Stomach (tissue), 9 donors: ENCODE results near the gene ACSF3. TPM values are rescaled to one million over a fixed set of nuclear protein-coding genes. Genes with fewer than 3 reads are reported as not detected.

Source experiments
- DNase-seq, 2 donors: peaks; one replicate each; pipeline versions ENCODE4 v3.0.0 to v3.0.0-alpha.2; 2013 to 2019
- H3K27ac ChIP-seq, 5 donors: fragments of 200-600 bp in 4 of 5; sonication (generic) in 4 of 5; one replicate each; pipeline ENCODE4 v1.5.1; 2013 to 2019; ENCODE audit warnings: mild to moderate bottlenecking in 1 of 5, moderate library complexity in 1 of 5
- H3K27me3 ChIP-seq, 3 donors: fragments of 200-600 bp; sonication (generic); one replicate each; pipeline ENCODE4 v1.5.1; 2017 to 2019; ENCODE audit warnings: mixed run types in 1 of 3
- H3K36me3 ChIP-seq, 4 donors: fragments of 200-600 bp; sonication (generic); 1 replicate in 3 of 4; 2 replicates in 1 of 4; pipeline ENCODE4 v1.5.1; 2016 to 2019
- H3K4me1 ChIP-seq, 4 donors: fragments of 200-600 bp; sonication (generic); one replicate each; pipeline ENCODE4 v1.5.1; 2016 to 2019
- H3K4me3 ChIP-seq, 4 donors: fragments of 200-600 bp; sonication (generic) in 3 of 4; one replicate each; pipeline ENCODE4 v1.5.1; 2016 to 2019; ENCODE audit warnings: mild to moderate bottlenecking in 1 of 4
- H3K9me3 ChIP-seq, 4 donors: fragments of 200-600 bp; sonication (generic); one replicate each; pipeline ENCODE4 v1.5.1; 2016 to 2019
- EP300 ChIP-seq: sonication (generic); formaldehyde crosslinking; IDR thresholded peaks from one replicate; pipeline ENCODE4 v1.6.1; 2017; ENCODE audit warnings: antibody characterized with exemption
- POLR2A ChIP-seq, 4 donors: fragments of 450-650 bp; IDR thresholded peaks; one replicate each; pipeline ENCODE4 v1.6.1; 2016; ENCODE audit warnings: antibody characterized with exemption in 4 of 4, control low read depth in 2 of 4, mild to moderate bottlenecking in 1 of 4, moderate library complexity in 1 of 4
- POLR2AphosphoS5 ChIP-seq, 3 donors: sonication (generic); formaldehyde crosslinking; IDR thresholded peaks; one replicate each; pipeline ENCODE4 v1.6.1; 2016; ENCODE audit warnings: antibody characterized with exemption in 3 of 3
- whole genome bisulfite sequencing, 5 donors: extraction: QIAGEN DNeasy Blood & Tissue Kit in 3 of 5; methylation state at CpG; one replicate each; pipeline versions ENCODE4 v1.1.5 to v1.1.7; 2013 to 2018; 5-methylcytosine and 5-hydroxymethylcytosine counted together
- intact Hi-C: fragments of 100-400 bp; cut with DNase I; formaldehyde crosslinking; loops from one replicate; pipeline ENCODE4 v1.15.1; 2023; ENCODE audit warnings: low total_unique reads
- polyA plus RNA-seq, 3 donors: library from polyadenylated mRNA; stranded (reverse); fragments of 200-250 nt; gene quantifications; one replicate each; pipeline ENCODE4 v1.2.3, GENCODE V29; 2013
- total RNA-seq, 5 donors: library from RNA; depleted of rRNA; stranded (reverse); fragments of >200 nt; gene quantifications; one replicate each; pipeline versions ENCODE4 v1.1.0 to v1.2.3, GENCODE V29; 2014 to 2016
- TF ChIP-seq, protein P1 (sequence below), 7 experiments: fragments of 450-650 bp in 4 of 7; fragments of 200-600 bp in 3 of 7; sonication (generic) in 3 of 7; IDR thresholded peaks; one replicate each; pipeline ENCODE4 v1.5.1; 2016 to 2019; ENCODE audit warnings: antibody characterized with exemption in 7 of 7, control low read depth in 2 of 7, mild to moderate bottlenecking in 1 of 7
- donor health status: healthy with polysubstance abuse.
- donor health status: Bipolar disorder and iron deficiency.
- donor health status: healthy.

Gene ACSF3
- total and polyA plus RNA-seq, 8 donors: 16.9 to 265 (median 30.7) TPM

DNA sequence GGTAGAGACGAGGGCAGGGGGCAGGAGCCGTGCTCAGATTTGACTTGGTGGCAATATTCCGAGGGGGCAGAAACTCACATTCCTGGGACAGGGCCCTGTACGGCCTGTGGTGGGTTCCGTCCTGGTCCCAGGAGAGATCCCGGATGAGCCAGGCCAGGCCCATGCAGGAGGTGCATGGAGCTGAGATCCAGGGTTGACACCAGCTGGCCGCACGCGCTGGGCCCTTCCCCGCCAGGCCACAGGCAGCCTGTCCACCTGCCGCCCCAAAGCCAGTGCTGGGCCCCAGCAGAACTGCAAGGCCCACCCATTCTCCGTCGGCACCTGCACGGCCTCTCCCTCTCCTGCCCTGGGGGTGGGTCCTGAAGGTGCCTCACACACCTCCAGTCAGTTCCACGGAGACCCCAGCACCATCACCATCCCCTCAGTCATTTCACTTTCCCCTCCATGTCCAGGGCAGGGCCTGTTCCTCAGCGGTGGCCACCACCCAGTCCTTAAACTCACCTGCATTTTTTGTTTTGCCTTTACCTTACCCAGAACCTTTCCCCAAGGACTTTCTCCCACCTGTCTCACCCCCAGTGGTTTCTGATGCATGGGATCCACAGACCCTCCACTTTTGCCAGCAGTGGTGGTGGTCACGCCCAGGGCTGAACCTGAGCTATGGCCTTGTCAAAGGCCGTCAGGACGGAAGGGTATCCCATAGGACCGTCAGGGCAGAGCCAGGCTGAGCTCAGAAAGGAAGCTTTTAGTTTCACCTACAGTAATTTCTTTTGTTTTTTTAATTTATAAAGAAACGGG lies 52.8 kb downstream of the ACSF3 start:
- no peak for DNase-seq
- Histone ChIP-seq H3K27ac (no peak overlapping the region), H3K4me1 (no peaks in the 10 kb centered on the region), H3K4me3 (no peak overlapping the region), H3K36me3 (peaks cover 45 to 95% (median 91%) of the 10 kb centered on the region in 4 donors), H3K9me3 (peaks cover 0 to 12% (median 1%) of the 10 kb centered on the region in 4 donors), H3K27me3 (no peaks in the 10 kb centered on the region)
- TF ChIP-seq, protein P1, sequence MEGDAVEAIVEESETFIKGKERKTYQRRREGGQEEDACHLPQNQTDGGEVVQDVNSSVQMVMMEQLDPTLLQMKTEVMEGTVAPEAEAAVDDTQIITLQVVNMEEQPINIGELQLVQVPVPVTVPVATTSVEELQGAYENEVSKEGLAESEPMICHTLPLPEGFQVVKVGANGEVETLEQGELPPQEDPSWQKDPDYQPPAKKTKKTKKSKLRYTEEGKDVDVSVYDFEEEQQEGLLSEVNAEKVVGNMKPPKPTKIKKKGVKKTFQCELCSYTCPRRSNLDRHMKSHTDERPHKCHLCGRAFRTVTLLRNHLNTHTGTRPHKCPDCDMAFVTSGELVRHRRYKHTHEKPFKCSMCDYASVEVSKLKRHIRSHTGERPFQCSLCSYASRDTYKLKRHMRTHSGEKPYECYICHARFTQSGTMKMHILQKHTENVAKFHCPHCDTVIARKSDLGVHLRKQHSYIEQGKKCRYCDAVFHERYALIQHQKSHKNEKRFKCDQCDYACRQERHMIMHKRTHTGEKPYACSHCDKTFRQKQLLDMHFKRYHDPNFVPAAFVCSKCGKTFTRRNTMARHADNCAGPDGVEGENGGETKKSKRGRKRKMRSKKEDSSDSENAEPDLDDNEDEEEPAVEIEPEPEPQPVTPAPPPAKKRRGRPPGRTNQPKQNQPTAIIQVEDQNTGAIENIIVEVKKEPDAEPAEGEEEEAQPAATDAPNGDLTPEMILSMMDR (IDR thresholded peaks at IDR 0.05): no peak
- TF ChIP-seq POLR2AphosphoS5 (IDR thresholded peaks at IDR 0.05): no peak
- no peak for TF ChIP-seq POLR2A (IDR thresholded peaks at IDR 0.05)
- TF ChIP-seq EP300: no peak
- 95 to 99% (median 97%) methylated on average over 20 to 21 of the region's 21 CpGs for WGBS, 5 donors
- intact Hi-C loops: no loop called here

DNA sequence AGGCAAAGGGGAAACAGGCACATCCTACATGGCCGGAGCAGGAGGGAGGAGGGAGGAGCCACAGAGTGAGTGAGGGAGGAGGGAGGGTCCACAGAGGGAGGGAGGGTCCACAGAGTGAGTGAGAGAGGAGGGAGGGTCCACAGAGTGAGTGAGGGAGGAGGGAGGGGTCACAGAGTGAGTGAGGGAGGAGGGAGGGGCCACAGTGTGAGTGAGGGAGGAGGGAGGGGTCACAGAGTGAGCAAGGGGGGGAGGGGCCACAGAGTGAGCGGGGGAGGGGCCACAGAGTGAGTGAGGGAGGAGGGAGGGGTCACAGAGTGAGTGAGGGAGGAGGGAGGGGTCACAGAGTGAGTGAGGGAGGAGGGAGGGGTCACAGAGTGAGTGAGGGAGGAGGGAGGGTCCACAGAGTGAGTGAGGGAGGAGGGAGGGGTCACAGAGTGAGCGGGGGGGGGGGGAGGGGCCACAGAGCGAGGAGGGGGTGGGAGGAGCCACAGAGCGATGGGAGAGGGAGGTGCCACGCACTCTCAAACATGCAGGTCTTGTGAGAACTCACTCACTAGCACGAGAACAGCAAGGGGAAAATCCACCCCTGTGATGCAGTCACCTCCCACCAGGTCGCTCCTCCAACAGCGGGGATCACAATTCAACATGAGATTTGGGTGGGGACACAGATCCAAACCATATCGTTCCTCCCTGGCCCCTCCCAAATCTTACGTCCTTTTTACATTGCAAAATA lies 53.6 kb downstream of the ACSF3 start:
- Histone ChIP-seq H3K27me3 (no peaks in the 10 kb centered on the region), H3K9me3 (peaks cover 0 to 12% (median 1%) of the 10 kb centered on the region in 4 donors), H3K4me3 (no peak overlapping the region), H3K4me1 (no peaks in the 10 kb centered on the region), H3K36me3 (peaks cover 37 to 95% (median 91%) of the 10 kb centered on the region in 4 donors), H3K27ac (no peak overlapping the region)
- intact Hi-C loops: no loop called here
- TF ChIP-seq, protein P1 (IDR thresholded peaks at IDR 0.05): no peak
- no peak for TF ChIP-seq POLR2A (IDR thresholded peaks at IDR 0.05)
- no peak for TF ChIP-seq POLR2AphosphoS5 (IDR thresholded peaks at IDR 0.05)
- no peak for TF ChIP-seq EP300
- WGBS, 5 donors: 82 to 91% (median 86%) methylated on average over 9 to 11 of the region's 11 CpGs
- no peak for DNase-seq

DNA sequence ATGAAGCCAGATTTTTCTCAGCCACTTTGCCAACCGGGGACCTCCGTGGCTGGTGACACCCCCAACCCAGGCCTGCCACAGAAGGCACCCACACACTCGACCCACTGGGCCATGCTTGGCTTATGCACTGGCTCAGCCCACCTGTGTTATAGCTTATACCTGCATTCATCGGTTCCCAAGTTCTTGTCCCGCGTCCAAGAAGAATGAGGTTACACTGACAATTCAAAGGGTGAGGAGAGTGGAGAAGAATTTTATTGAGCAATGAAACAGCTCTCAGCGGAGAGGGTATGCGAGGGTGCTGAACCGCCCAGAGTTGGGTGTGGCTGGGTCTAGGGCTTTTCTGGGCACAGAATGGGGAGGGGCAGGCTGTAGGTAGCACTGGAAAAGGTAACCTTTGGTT lies 55.7 kb downstream of the ACSF3 start:
- H3K36me3 ChIP-seq: peaks cover 33 to 81% (median 77%) of the 10 kb centered on the region in 4 donors

More for the DNA sequence above, 55.7 kb downstream of the ACSF3 start:
- no peak overlapping the region for H3K27ac ChIP-seq
- DNase-seq: no peak
- peaks cover 0 to 12% (median 1%) of the 10 kb centered on the region in 4 donors for H3K9me3 ChIP-seq
- WGBS, 5 donors: 95 to 98% (median 97%) methylated on average over 9 of the region's 9 CpGs
- TF ChIP-seq POLR2AphosphoS5 (IDR thresholded peaks at IDR 0.05) (no peak), POLR2A (IDR thresholded peaks at IDR 0.05) (no peak), EP300 (no peak)
- TF ChIP-seq, protein P1 (IDR thresholded peaks at IDR 0.05): no peak
- H3K27me3 ChIP-seq: no peaks in the 10 kb centered on the region
- intact Hi-C loops: no loop called here
- H3K4me1 ChIP-seq: peaks cover 1 to 7% (median 4%) of the 10 kb centered on the region in 4 donors
- no peak overlapping the region for H3K4me3 ChIP-seq
